22Rv1 (cell line): ENCODE data around the gene RCAN2.
A peak's percentile ranks its signal among the peaks of the same experiment; 100 is the strongest.

Source experiments
- H3K27ac ChIP-seq: fragments of 450-650 bp; 2 replicates; pipeline ENCODE4 v1.5.1; 2017
- CTCF ChIP-seq: fragments of 450-650 bp; IDR thresholded peaks from 2 replicates; pipeline ENCODE4 v1.5.1; 2017; ENCODE audit warnings: mild to moderate bottlenecking
- ZFX ChIP-seq: fragments of 450-650 bp; IDR thresholded peaks from 2 replicates; pipeline ENCODE4 v1.6.1; 2017; ENCODE audit warnings: antibody characterized with exemption, borderline replicate concordance

The RCAN2 gene

GRCh38 chr6:46491201-46491627 is at the start of gene RCAN2:
Gene RCAN2 (minus strand): TSS chr6:46491449.
- no peak for TF ChIP-seq CTCF
- TF ChIP-seq ZFX = no peak
- H3K27ac ChIP-seq = peak within 1 kb of the TSS; percentile 59

GRCh38 chr6:46539866-46540265 is 48.6 kb upstream of the RCAN2 start:
- TF ChIP-seq CTCF = no peak
- no peak for TF ChIP-seq ZFX
- no peak overlapping the region for H3K27ac ChIP-seq

- no peak overlapping the region for H3K27ac ChIP-seq
- no peak for TF ChIP-seq ZFX
- TF ChIP-seq CTCF = no peak
Measured at GRCh38 chr6:46538800-46539480, 47.7 kb upstream of the RCAN2 start.

GRCh38 chr6:46530896-46531295 is 39.6 kb upstream of the RCAN2 start:
- no peak for TF ChIP-seq CTCF
- TF ChIP-seq ZFX = no peak
- H3K27ac ChIP-seq = no peak overlapping the region

- H3K27ac ChIP-seq = no peak overlapping the region
- TF ChIP-seq ZFX (no peak), CTCF (no peak)
Measured at GRCh38 chr6:46528961-46529750, 37.9 kb upstream of the RCAN2 start.

GRCh38 chr6:46526607-46527006 is 35.4 kb upstream of the RCAN2 start:
- TF ChIP-seq CTCF = no peak
- TF ChIP-seq ZFX = no peak
- H3K27ac ChIP-seq = no peak overlapping the region

- H3K27ac ChIP-seq = no peak overlapping the region
- TF ChIP-seq CTCF = no peak
- no peak for TF ChIP-seq ZFX
Measured at GRCh38 chr6:46525583-46525982, 34.3 kb upstream of the RCAN2 start.
